Neural progenitor cell (in vitro differentiated cells): Measurements from ENCODE around the gene PGBD5. TPM values are rescaled to one million over a fixed set of nuclear protein-coding genes. Genes with fewer than 3 reads are reported as not detected.

Experiments used
- DNase-seq: peaks from one replicate; pipeline ENCODE4 v3.0.0-alpha.2; 2016; ENCODE audit warnings: low spot score
- H2AFZ ChIP-seq: fragments of 200-600 bp; sonication (generic); replicated peaks from 2 replicates; pipeline ENCODE4 v1.6.1; 2016; ENCODE audit warnings: antibody characterized with exemption
- H3F3A ChIP-seq: fragments of 200-600 bp; sonication (generic); 2 replicates; pipeline ENCODE4 v1.6.1; 2016; ENCODE audit warnings: antibody characterized with exemption, low read depth
- H3K27ac ChIP-seq: fragments of 200-600 bp; sonication (generic); 2 replicates; pipeline ENCODE4 v1.5.1; 2016; ENCODE audit warnings: mild to moderate bottlenecking
- H3K27me3 ChIP-seq: fragments of 200-600 bp; sonication (generic); 2 replicates; pipeline ENCODE4 v1.6.1; 2016; ENCODE audit warnings: mild to moderate bottlenecking, moderate library complexity
- H3K36me3 ChIP-seq: fragments of 200-600 bp; sonication (generic); 2 replicates; pipeline ENCODE4 v1.5.1; 2016
- H3K4me1 ChIP-seq: fragments of 200-600 bp; sonication (generic); 2 replicates; pipeline ENCODE4 v1.6.1; 2016; ENCODE audit warnings: mixed run types
- H3K4me2 ChIP-seq: fragments of 200-600 bp; sonication (generic); 2 replicates; pipeline ENCODE4 v1.6.1; 2016
- H3K4me3 ChIP-seq: fragments of 200-600 bp; sonication (generic); 2 replicates; pipeline ENCODE4 v1.5.1; 2016
- H3K79me2 ChIP-seq: fragments of 200-600 bp; sonication (generic); 2 replicates; pipeline ENCODE4 v1.6.1; 2016; ENCODE audit warnings: low read depth
- H3K9ac ChIP-seq: fragments of 200-600 bp; sonication (generic); 2 replicates; pipeline ENCODE4 v1.6.1; 2016
- H3K9me3 ChIP-seq: fragments of 200-600 bp; sonication (generic); 2 replicates; pipeline ENCODE4 v1.5.1; 2016; ENCODE audit warnings: low read depth
- H4K20me1 ChIP-seq: fragments of 200-600 bp; sonication (generic); 2 replicates; pipeline ENCODE4 v1.6.1; 2016; ENCODE audit warnings: low read depth
- H3K27ac Mint-ChIP-seq: 3 replicates; pipeline ENCODE4 v1.8.0; 2021; ENCODE audit warnings: mixed read lengths
- H3K27me3 Mint-ChIP-seq: 2 replicates; pipeline ENCODE4 v1.8.0; 2022; ENCODE audit warnings: low read depth, mild to moderate bottlenecking, inconsistent platforms, moderate library complexity, mixed read lengths; ENCODE audit not compliant: insufficient read depth
- H3K36me3 Mint-ChIP-seq: 3 replicates; pipeline ENCODE4 v1.8.0; 2021; ENCODE audit warnings: mixed read lengths
- H3K4me1 Mint-ChIP-seq: 3 replicates; pipeline ENCODE4 v1.8.0; 2021; ENCODE audit warnings: mixed read lengths
- H3K4me3 Mint-ChIP-seq: 3 replicates; pipeline ENCODE4 v1.8.0; 2021; ENCODE audit warnings: mild to moderate bottlenecking, moderate library complexity, mixed read lengths
- H3K9me3 Mint-ChIP-seq: 3 replicates; pipeline ENCODE4 v1.8.0; 2020; ENCODE audit warnings: mixed read lengths
- EZH2 ChIP-seq: fragments of 200-600 bp; sonication (generic); IDR thresholded peaks from 2 replicates; pipeline ENCODE4 v1.6.1; 2017; ENCODE audit warnings: antibody characterized with exemption, mild to moderate bottlenecking, moderate library complexity
- EZH2phosphoT487 ChIP-seq: fragments of 200-600 bp; sonication (generic); IDR thresholded peaks from 2 replicates; pipeline ENCODE4 v1.6.1; 2017; ENCODE audit warnings: antibody characterized with exemption
- total RNA-seq: library from RNA; depleted of rRNA; stranded (reverse); fragments of >200 nt; gene quantifications from 2 replicates; pipeline ENCODE4 v1.2.3, GENCODE V29; 2015; ENCODE audit warnings: low replicate concordance
- TF ChIP-seq, protein P1 (sequence below): fragments of 200-600 bp; sonication (generic); IDR thresholded peaks from 2 replicates; pipeline ENCODE4 v1.5.1; 2017; ENCODE audit warnings: antibody characterized with exemption, mild to moderate bottlenecking

Gene PGBD5
- total RNA-seq, 1 donor from 2014 or later: 1.2 TPM

DNA sequence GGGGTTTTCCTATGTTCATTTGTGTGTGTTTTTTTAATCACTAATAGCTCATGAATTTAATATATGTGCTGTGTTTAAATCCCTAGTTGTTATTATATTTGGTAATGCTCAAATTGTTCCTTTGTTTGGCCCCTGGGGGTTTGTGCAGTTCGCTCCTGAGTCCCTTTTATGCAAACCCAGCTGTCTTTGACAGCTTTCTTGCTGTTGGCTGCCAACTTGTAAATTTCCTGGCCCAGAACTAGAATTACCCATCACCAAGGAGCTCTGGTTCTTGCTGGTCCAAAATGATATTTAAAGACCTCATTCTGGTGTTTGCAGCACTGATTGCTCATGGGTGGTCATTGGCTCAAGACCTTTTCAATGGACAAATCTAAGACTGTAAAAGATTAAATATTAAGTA is 39.6 kb upstream of the PGBD5 start:
- H3K4me3 Mint-ChIP-seq: no peak overlapping the region
- Histone ChIP-seq H4K20me1 (no peaks in the 10 kb centered on the region), H3K4me3 (no peak overlapping the region), H3K36me3 (no peaks in the 10 kb centered on the region), H3K4me1 (peaks cover 7% of the 10 kb centered on the region), H3K4me2 (no peak overlapping the region), H2AFZ (no peak overlapping the region), H3K27me3 (no peaks in the 10 kb centered on the region), H3K9ac (no peak overlapping the region), H3K9me3 (no peaks in the 10 kb centered on the region), H3K27ac (no peak overlapping the region), H3K79me2 (no peaks in the 10 kb centered on the region), H3F3A (peaks cover 3% of the 10 kb centered on the region)
- peaks cover 3% of the 10 kb centered on the region for H3K27me3 Mint-ChIP-seq
- DNase-seq: no peak
- no peaks in the 10 kb centered on the region for H3K4me1 Mint-ChIP-seq
- no peaks in the 10 kb centered on the region for H3K36me3 Mint-ChIP-seq
- TF ChIP-seq EZH2: no peak
- TF ChIP-seq, protein P1, sequence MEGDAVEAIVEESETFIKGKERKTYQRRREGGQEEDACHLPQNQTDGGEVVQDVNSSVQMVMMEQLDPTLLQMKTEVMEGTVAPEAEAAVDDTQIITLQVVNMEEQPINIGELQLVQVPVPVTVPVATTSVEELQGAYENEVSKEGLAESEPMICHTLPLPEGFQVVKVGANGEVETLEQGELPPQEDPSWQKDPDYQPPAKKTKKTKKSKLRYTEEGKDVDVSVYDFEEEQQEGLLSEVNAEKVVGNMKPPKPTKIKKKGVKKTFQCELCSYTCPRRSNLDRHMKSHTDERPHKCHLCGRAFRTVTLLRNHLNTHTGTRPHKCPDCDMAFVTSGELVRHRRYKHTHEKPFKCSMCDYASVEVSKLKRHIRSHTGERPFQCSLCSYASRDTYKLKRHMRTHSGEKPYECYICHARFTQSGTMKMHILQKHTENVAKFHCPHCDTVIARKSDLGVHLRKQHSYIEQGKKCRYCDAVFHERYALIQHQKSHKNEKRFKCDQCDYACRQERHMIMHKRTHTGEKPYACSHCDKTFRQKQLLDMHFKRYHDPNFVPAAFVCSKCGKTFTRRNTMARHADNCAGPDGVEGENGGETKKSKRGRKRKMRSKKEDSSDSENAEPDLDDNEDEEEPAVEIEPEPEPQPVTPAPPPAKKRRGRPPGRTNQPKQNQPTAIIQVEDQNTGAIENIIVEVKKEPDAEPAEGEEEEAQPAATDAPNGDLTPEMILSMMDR: no peak
- no peak for TF ChIP-seq EZH2phosphoT487
- H3K27ac Mint-ChIP-seq: no peak overlapping the region
- peaks cover 10% of the 10 kb centered on the region for H3K9me3 Mint-ChIP-seq

DNA sequence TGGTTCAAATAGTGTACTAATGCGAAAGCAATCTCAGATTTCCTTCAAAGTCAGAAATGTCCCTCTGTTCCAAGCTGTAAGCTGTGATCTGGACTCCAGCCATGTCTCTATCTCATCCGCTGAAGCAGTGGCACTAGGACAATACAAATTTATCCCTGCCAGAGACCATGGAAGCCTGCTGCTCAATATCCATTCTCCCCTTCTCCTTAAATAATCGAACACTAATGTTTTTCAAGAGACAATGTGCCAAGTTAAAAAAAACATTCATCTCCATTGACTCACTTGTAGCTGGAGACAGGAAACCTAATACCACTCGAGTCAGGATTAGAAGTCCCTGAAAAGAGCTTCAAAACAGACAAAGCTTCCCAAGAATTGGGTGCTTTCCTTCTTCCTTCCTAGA is 38.5 kb upstream of the PGBD5 start:
- H2AFZ ChIP-seq: peak overlapping the region; percentile 74
- H3K4me1 ChIP-seq: peaks cover 7% of the 10 kb centered on the region
- peak overlapping the region; percentile 46 for H3K4me2 ChIP-seq
- H4K20me1 ChIP-seq: no peaks in the 10 kb centered on the region
- H3K36me3 ChIP-seq: no peaks in the 10 kb centered on the region
- peaks cover 3% of the 10 kb centered on the region for H3F3A ChIP-seq
- TF ChIP-seq EZH2 (no peak), EZH2phosphoT487 (no peak)
- TF ChIP-seq, protein P1: no peak
- Mint-ChIP-seq H3K27ac (no peak overlapping the region), H3K4me1 (no peaks in the 10 kb centered on the region), H3K9me3 (peaks cover 10% of the 10 kb centered on the region), H3K36me3 (no peaks in the 10 kb centered on the region), H3K27me3 (peaks cover 2% of the 10 kb centered on the region), H3K4me3 (no peak overlapping the region)
- no peak overlapping the region for H3K27ac ChIP-seq
- DNase-seq: no peak
- H3K4me3 ChIP-seq: no peak overlapping the region
- no peak overlapping the region for H3K9ac ChIP-seq
- no peaks in the 10 kb centered on the region for H3K79me2 ChIP-seq
- no peaks in the 10 kb centered on the region for H3K27me3 ChIP-seq
- H3K9me3 ChIP-seq: no peaks in the 10 kb centered on the region

DNA sequence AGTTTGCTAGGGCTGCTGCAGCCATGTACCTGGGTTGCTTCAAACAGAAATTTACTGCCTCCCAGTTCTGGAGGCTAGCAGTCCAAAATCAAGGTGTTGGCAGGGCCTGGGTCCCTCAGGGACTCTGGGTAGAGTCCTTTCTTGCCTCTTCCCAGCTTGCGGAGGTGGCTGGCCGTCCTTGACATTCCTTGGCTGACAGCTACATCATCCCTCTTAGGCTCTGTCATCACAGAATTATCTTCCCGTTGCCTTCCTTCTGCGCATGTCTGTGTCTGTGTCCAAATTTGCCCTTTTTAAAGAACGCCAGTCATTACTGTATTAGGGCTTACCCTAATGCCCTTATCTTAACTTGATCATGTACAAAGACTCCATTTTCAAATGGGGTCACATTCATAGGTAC is 37.6 kb upstream of the PGBD5 start:
- Histone ChIP-seq H3K9me3 (no peaks in the 10 kb centered on the region), H4K20me1 (no peaks in the 10 kb centered on the region), H3F3A (peaks cover 3% of the 10 kb centered on the region), H3K4me1 (peaks cover 7% of the 10 kb centered on the region), H3K27me3 (no peaks in the 10 kb centered on the region), H2AFZ (no peak overlapping the region), H3K4me2 (no peak overlapping the region), H3K79me2 (no peaks in the 10 kb centered on the region), H3K4me3 (no peak overlapping the region), H3K9ac (no peak overlapping the region), H3K27ac (no peak overlapping the region), H3K36me3 (no peaks in the 10 kb centered on the region)
- Mint-ChIP-seq H3K36me3 (no peaks in the 10 kb centered on the region), H3K27ac (no peak overlapping the region), H3K4me1 (no peaks in the 10 kb centered on the region), H3K4me3 (no peak overlapping the region), H3K9me3 (peaks cover 7% of the 10 kb centered on the region), H3K27me3 (peaks cover 2% of the 10 kb centered on the region)
- no peak for TF ChIP-seq EZH2phosphoT487
- TF ChIP-seq, protein P1: no peak
- no peak for TF ChIP-seq EZH2
- no peak for DNase-seq

DNA sequence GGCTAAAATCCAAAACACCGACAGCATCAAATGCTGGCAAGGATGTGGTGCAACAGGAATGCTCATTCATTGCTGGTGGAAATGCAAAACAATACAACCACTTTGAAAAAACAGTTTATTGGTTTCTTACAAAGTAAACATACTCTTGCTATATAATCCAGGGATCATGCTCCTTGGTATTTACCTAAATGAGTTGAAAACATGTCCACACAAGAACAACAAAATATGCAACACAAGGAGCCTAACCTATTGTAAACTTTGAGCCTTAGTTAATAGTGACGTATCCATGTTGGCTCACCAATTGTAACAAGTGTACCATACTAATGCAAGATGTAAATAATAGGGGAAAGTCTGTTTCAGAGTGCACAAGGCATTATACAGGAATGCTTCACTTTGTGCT is 37.2 kb upstream of the PGBD5 start:
- Mint-ChIP-seq H3K27me3 (peaks cover 2% of the 10 kb centered on the region), H3K4me1 (no peaks in the 10 kb centered on the region), H3K27ac (no peak overlapping the region), H3K36me3 (no peaks in the 10 kb centered on the region), H3K9me3 (peaks cover 4% of the 10 kb centered on the region), H3K4me3 (no peak overlapping the region)
- no peaks in the 10 kb centered on the region for H3K36me3 ChIP-seq
- no peaks in the 10 kb centered on the region for H3K9me3 ChIP-seq
- no peak overlapping the region for H3K4me3 ChIP-seq
- TF ChIP-seq EZH2 (no peak), EZH2phosphoT487 (no peak)
- TF ChIP-seq, protein P1: no peak
- H4K20me1 ChIP-seq: no peaks in the 10 kb centered on the region
- no peak overlapping the region for H2AFZ ChIP-seq
- peaks cover 7% of the 10 kb centered on the region for H3K4me1 ChIP-seq
- H3K79me2 ChIP-seq: no peaks in the 10 kb centered on the region
- no peak overlapping the region for H3K9ac ChIP-seq
- H3F3A ChIP-seq: peaks cover 3% of the 10 kb centered on the region
- DNase-seq: no peak
- H3K27ac ChIP-seq: no peak overlapping the region
- H3K27me3 ChIP-seq: no peaks in the 10 kb centered on the region
- no peak overlapping the region for H3K4me2 ChIP-seq
